AG04450 (cell line): ENCODE data around the gene CNFN. TPM values are rescaled to one million over a fixed set of nuclear protein-coding genes. Genes with fewer than 3 reads are reported as not detected.

ENCODE experiments used
- CTCF ChIA-PET: fragments of 300-600, 350-600 bp; formaldehyde crosslinking; extraction: SDS; loops from one replicate; lab custom pipeline; 2022; ENCODE audit warnings: antibody characterized with exemption, inconsistent platforms; lab: Charles Lee
- POLR2A ChIA-PET: fragments of 350-600 bp; formaldehyde crosslinking; extraction: SDS; loops from one replicate; lab custom pipeline; 2021; ENCODE audit warnings: antibody characterized with exemption, inconsistent platforms; lab: Yijun Ruan, JAX
- DNase-seq: peaks from one replicate; pipeline ENCODE4 v3.0.0-alpha.2; 2011; ENCODE audit warnings: low read depth, low spot score
- H3K27ac ChIP-seq: one replicate; pipeline ENCODE4 v1.5.1; 2012; ENCODE audit warnings: low read depth, low read length, control low read depth
- H3K27me3 ChIP-seq: one replicate; pipeline ENCODE4 v1.6.0; 2012; ENCODE audit warnings: low read length; ENCODE audit not compliant: control insufficient read depth, insufficient read depth
- H3K4me3 ChIP-seq: 2 replicates; pipeline ENCODE4 v1.5.1; 2011; ENCODE audit warnings: mild to moderate bottlenecking, low read depth, low read length, control low read depth
- H3K9me3 ChIP-seq: 2 replicates; pipeline ENCODE4 v1.5.1; 2012; ENCODE audit warnings: low read length; ENCODE audit not compliant: control insufficient read depth, insufficient read depth
- CTCF ChIP-seq: IDR thresholded peaks from 2 replicates; pipeline ENCODE4 v1.5.1; 2011; ENCODE audit warnings: low read depth, low read length, control low read depth, inconsistent platforms
- polyA plus RNA-seq: library from polyadenylated mRNA; depleted of rRNA; stranded (reverse); fragments of >200 nt; gene quantifications from 2 replicates; pipeline ENCODE4 v1.2.3, GENCODE V29; 2011

Gene CNFN
- polyA plus RNA-seq, 1 experiment = 0.20 TPM

- no peaks in the 10 kb centered on the region for H3K27me3 ChIP-seq
- ChIA-PET POLR2A (no interaction called here), CTCF (interaction anchor here (0.6 to 0.7 kb wide), 2 partner anchors 47 to 1143 kb away, joined by 3 read pairs; no protein-coding TSS in a partner anchor)
- DNase-seq = no peak
- H3K9me3 ChIP-seq = no peaks in the 10 kb centered on the region
- no peak overlapping the region for H3K27ac ChIP-seq
- no peak overlapping the region for H3K4me3 ChIP-seq
- no peak for TF ChIP-seq CTCF
Observed at GRCh38 chr19:42349378-42350107, 40.6 kb downstream of the CNFN start.

- POLR2A ChIA-PET = no interaction called here
- Histone ChIP-seq H3K27me3 (no peaks in the 10 kb centered on the region), H3K9me3 (no peaks in the 10 kb centered on the region), H3K4me3 (no peak overlapping the region), H3K27ac (no peak overlapping the region)
- CTCF ChIA-PET = no interaction called here
- no peak for DNase-seq
- no peak for TF ChIP-seq CTCF
Observed at GRCh38 chr19:42348211-42348610, 41.9 kb downstream of the CNFN start.

- Histone ChIP-seq H3K27ac (no peak overlapping the region), H3K27me3 (no peaks in the 10 kb centered on the region), H3K4me3 (no peak overlapping the region), H3K9me3 (no peaks in the 10 kb centered on the region)
- TF ChIP-seq CTCF = no peak
- CTCF ChIA-PET = no interaction called here
- DNase-seq = no peak
- POLR2A ChIA-PET = no interaction called here
Observed at GRCh38 chr19:42345191-42345812, 44.8 kb downstream of the CNFN start.

GRCh38 chr19:42344336-42344893 lies 45.7 kb downstream of the CNFN start:
- TF ChIP-seq CTCF = no peak
- no peak overlapping the region for H3K27ac ChIP-seq
- no peak overlapping the region for H3K4me3 ChIP-seq
- POLR2A ChIA-PET = no interaction called here
- no peak for DNase-seq
- H3K9me3 ChIP-seq = no peaks in the 10 kb centered on the region
- no peaks in the 10 kb centered on the region for H3K27me3 ChIP-seq
- CTCF ChIA-PET = interaction anchor here (0.6 kb wide), 1 partner anchor 22 kb away, joined by 3 read pairs; no protein-coding TSS in a partner anchor
